Inferior parietal cortex (tissue), 1 donor: Measurements from ENCODE around the gene TTLL1.
"Not testable (repeated sequence)": the region's sequence is repeated elsewhere in the genome, so short reads cannot be mapped to it uniquely, and the experiment has no call there.

Experiments
- DNase-seq: peaks from one replicate; pipeline ENCODE4 v3.0.0-alpha.2; 2016; ENCODE audit errors: extremely low spot score

TTLL1 gene

GRCh38 chr22:43014316-43014868 lies 74.8 kb downstream of the TTLL1 start:
- no peak for DNase-seq

- DNase-seq = no peak
Observed at GRCh38 chr22:43013355-43014315, 75.6 kb downstream of the TTLL1 start.

GRCh38 chr22:43012390-43012789 lies 76.8 kb downstream of the TTLL1 start:
- DNase-seq = no peak

GRCh38 chr22:43011079-43011478 lies 78.1 kb downstream of the TTLL1 start:
- DNase-seq = no peak

- DNase-seq = no peak
Observed at GRCh38 chr22:43009444-43009843, 79.7 kb downstream of the TTLL1 start.

- DNase-seq = no peak
Observed at GRCh38 chr22:43008921-43009320, 80.3 kb downstream of the TTLL1 start.

GRCh38 chr22:43008509-43008908 lies 80.7 kb downstream of the TTLL1 start:
- no peak for DNase-seq

GRCh38 chr22:43007519-43008102 lies 81.6 kb downstream of the TTLL1 start:
- no peak for DNase-seq

GRCh38 chr22:43006753-43007152 lies 82.4 kb downstream of the TTLL1 start:
- DNase-seq = no peak

GRCh38 chr22:43006016-43006505 lies 83.1 kb downstream of the TTLL1 start:
- DNase-seq = no peak

- no peak for DNase-seq
Observed at GRCh38 chr22:43005106-43005505, 84.1 kb downstream of the TTLL1 start.

- DNase-seq = no peak
Observed at GRCh38 chr22:43004362-43005035, 84.7 kb downstream of the TTLL1 start.

GRCh38 chr22:43002202-43002586 lies 87.0 kb downstream of the TTLL1 start:
- DNase-seq = no peak

GRCh38 chr22:43001271-43002201 lies 87.7 kb downstream of the TTLL1 start:
- DNase-seq = no peak

GRCh38 chr22:43000441-43001175 lies 88.6 kb downstream of the TTLL1 start:
- no peak for DNase-seq

GRCh38 chr22:42997582-42998090 lies 91.6 kb downstream of the TTLL1 start:
- no peak for DNase-seq

- DNase-seq = no peak
Observed at GRCh38 chr22:42996646-42997365, 92.4 kb downstream of the TTLL1 start.

- DNase-seq = not testable (repeated sequence)
Observed at GRCh38 chr22:42995654-42996053, 93.5 kb downstream of the TTLL1 start.

GRCh38 chr22:42994917-42995562 lies 94.2 kb downstream of the TTLL1 start:
- DNase-seq = no peak
